HG02759 (cell line): Measurements from ENCODE around the gene PRDM16.

Source experiments
- ATAC-seq: cut with Tn5 transposase; IDR thresholded peaks from one replicate; pipeline ENCODE4 v1.9.1; 2021; ENCODE audit warnings: mild to moderate bottlenecking, moderate library complexity; ENCODE audit not compliant: unreplicated experiment

The PRDM16 gene

GRCh38 chr1:3219005-3219790, 150.2 kb downstream of the PRDM16 start:
- no peak for ATAC-seq

GRCh38 chr1:3219791-3220467, 150.9 kb downstream of the PRDM16 start:
- no peak for ATAC-seq

- no peak for ATAC-seq
Measured at GRCh38 chr1:3221112-3222041, 152.4 kb downstream of the PRDM16 start.

GRCh38 chr1:3222042-3222692, 153.2 kb downstream of the PRDM16 start:
- no peak for ATAC-seq

GRCh38 chr1:3225661-3226060, 156.7 kb downstream of the PRDM16 start:
- no peak for ATAC-seq

GRCh38 chr1:3226191-3226590, 157.2 kb downstream of the PRDM16 start:
- no peak for ATAC-seq

GRCh38 chr1:3226701-3227350, 157.8 kb downstream of the PRDM16 start:
- no peak for ATAC-seq

GRCh38 chr1:3227351-3227704, 158.3 kb downstream of the PRDM16 start:
- ATAC-seq: no peak

- ATAC-seq: no peak
Measured at GRCh38 chr1:3227893-3228292, 158.9 kb downstream of the PRDM16 start.

- no peak for ATAC-seq
Measured at GRCh38 chr1:3229081-3229725, 160.2 kb downstream of the PRDM16 start.

GRCh38 chr1:3230553-3230952, 161.6 kb downstream of the PRDM16 start:
- no peak for ATAC-seq

GRCh38 chr1:3231245-3231644, 162.2 kb downstream of the PRDM16 start:
- ATAC-seq: no peak

- ATAC-seq: no peak
Measured at GRCh38 chr1:3231826-3232225, 162.8 kb downstream of the PRDM16 start.

- ATAC-seq: no peak
Measured at GRCh38 chr1:3233031-3233430, 164.0 kb downstream of the PRDM16 start.

GRCh38 chr1:3233551-3233950, 164.5 kb downstream of the PRDM16 start:
- ATAC-seq: no peak

- no peak for ATAC-seq
Measured at GRCh38 chr1:3234281-3234680, 165.3 kb downstream of the PRDM16 start.

GRCh38 chr1:3234956-3235355, 166.0 kb downstream of the PRDM16 start:
- no peak for ATAC-seq

GRCh38 chr1:3235496-3235895, 166.5 kb downstream of the PRDM16 start:
- no peak for ATAC-seq

- no peak for ATAC-seq
Measured at GRCh38 chr1:3236361-3236760, 167.4 kb downstream of the PRDM16 start.

- ATAC-seq: no peak
Measured at GRCh38 chr1:3236955-3237354, 168.0 kb downstream of the PRDM16 start.
